ENCODE results near the gene KLHL22. TPM values are rescaled to one million over a fixed set of nuclear protein-coding genes. Genes with fewer than 3 reads are reported as not detected.

Gene KLHL22
- total RNA-seq, 4 donors from 2014 or later, result 14.0 to 23.8 (median 20.2) TPM

- intact Hi-C loops (cut with DNase I; ENCODE audit: low total_unique reads), result no loop called here
- H3K4me3 ChIP-seq (ENCODE audit: low read depth, poor library complexity, severe bottlenecking), result no peak overlapping the region
- no peak for TF ChIP-seq CTCF (IDR thresholded peaks at IDR 0.05)
- no peak for TF ChIP-seq POLR2A (IDR thresholded peaks at IDR 0.05)
- WGBS, 2 donors, result 66 to 69% methylated on average over 23 of the region's 23 CpGs
- DNase-seq (ENCODE audit: low spot score in 2 of 2), result peak in 1 of 2 donors; percentile 82
Observed at GRCh38 chr22:20428496-20429253, 66.9 kb downstream of the KLHL22 start.

DNA sequence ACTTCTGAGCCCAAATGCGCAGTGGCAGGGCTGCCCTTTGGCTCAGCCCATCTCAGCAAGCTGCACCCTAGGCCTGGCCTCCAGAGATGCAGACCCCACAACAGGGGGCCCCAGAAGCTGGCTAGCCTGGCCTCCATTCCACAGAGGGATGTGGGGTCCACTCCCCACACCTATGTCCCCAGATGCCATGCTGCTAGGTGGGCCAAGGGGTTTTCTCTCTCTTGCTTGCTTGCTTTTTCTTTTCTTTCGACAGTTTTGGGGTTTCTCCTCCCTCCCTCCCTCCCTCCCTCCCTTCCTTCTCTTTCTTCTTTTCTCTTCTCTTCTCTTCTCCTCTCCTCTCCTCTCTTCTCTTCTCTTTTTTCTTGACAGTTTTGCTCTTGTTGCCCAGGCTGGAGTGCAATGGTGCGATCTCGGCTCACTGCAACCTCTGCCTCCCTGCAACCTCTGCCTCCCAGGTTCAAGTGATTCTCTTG is 67.6 kb downstream of the KLHL22 start:
- 95 to 99% methylated on average over 4 of the region's 4 CpGs for WGBS, 2 donors
- intact Hi-C loops (cut with DNase I; ENCODE audit: low total_unique reads), result no loop called here
- H3K4me3 ChIP-seq (ENCODE audit: low read depth, poor library complexity, severe bottlenecking), result no peak overlapping the region
- TF ChIP-seq CTCF (IDR thresholded peaks at IDR 0.05), result no peak
- TF ChIP-seq POLR2A (IDR thresholded peaks at IDR 0.05), result no peak
- no peak for DNase-seq (ENCODE audit: low spot score in 2 of 2)

DNA sequence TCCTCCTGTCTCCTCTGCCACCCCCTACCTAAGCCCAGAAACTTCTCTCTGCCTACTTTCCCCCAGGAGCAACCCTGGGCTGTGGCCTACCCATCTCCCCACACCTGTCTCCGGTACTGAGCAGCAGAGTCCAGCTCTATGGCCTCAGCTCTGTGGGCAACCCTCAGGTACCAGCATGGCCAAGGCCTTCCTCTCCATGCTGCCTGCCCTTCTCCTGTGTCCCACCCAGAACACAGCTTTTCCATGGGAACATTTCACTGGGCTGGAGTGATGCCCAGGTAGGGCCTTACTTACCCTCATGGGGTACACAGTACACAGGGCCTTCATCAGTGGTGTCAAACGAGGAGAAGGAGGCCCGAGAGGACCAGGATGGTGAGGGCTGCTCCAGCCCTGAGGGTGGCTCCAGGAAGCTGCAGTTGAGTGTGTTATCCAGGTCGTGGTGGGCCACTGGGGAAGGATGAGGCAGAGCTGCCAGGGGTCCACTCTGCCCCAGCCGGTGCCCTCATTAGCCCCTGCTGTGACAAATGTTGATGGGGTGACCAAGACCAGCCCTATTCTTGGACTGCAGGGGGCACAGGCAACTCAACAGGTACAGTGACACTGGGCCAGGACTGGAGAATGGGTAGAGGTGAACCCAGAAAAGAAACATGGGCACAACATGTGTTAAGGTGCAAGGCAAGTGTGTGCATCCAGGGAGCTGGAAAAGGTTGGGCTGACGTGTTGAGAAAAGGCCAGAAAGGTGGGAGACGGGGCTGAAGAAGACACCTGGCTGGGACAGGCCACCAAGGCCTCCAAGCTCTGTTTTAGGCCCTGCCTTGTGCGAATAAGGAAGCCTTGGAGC is 68.3 kb downstream of the KLHL22 start:
- H3K4me3 ChIP-seq (ENCODE audit: low read depth, poor library complexity, severe bottlenecking), result no peak overlapping the region
- intact Hi-C loops (cut with DNase I; ENCODE audit: low total_unique reads), result no loop called here
- WGBS, 2 donors, result 95% methylated on average over 8 of the region's 8 CpGs
- TF ChIP-seq CTCF (IDR thresholded peaks at IDR 0.05), result no peak
- no peak for TF ChIP-seq POLR2A (IDR thresholded peaks at IDR 0.05)
- no peak for DNase-seq (ENCODE audit: low spot score in 2 of 2)

- no peak for DNase-seq (ENCODE audit: low spot score in 2 of 2)
- WGBS, 2 donors, result 39 to 71% methylated on average over 10 to 11 of the region's 12 CpGs
- no peak overlapping the region for H3K4me3 ChIP-seq (ENCODE audit: low read depth, poor library complexity, severe bottlenecking)
- TF ChIP-seq POLR2A (IDR thresholded peaks at IDR 0.05) (no peak), CTCF (IDR thresholded peaks at IDR 0.05) (no peak)
- intact Hi-C loops (cut with DNase I; ENCODE audit: low total_unique reads), result no loop called here
Observed at GRCh38 chr22:20426259-20426615, 69.4 kb downstream of the KLHL22 start.

GRCh38 chr22:20425566-20426258 is 69.9 kb downstream of the KLHL22 start:
- no peak for DNase-seq (ENCODE audit: low spot score in 2 of 2)
- 28 to 54% methylated on average over 16 to 47 of the region's 96 CpGs for WGBS, 2 donors
- TF ChIP-seq POLR2A (IDR thresholded peaks at IDR 0.05), result no peak
- no peak for TF ChIP-seq CTCF (IDR thresholded peaks at IDR 0.05)

More at GRCh38 chr22:20425566-20426258, 69.9 kb downstream of the KLHL22 start:
- intact Hi-C loops (cut with DNase I; ENCODE audit: low total_unique reads), result no loop called here
- H3K4me3 ChIP-seq (ENCODE audit: low read depth, poor library complexity, severe bottlenecking), result no peak overlapping the region
